Left ventricle myocardium inferior (tissue), 1 donor: ENCODE results near the gene RNF8. TPM values are rescaled to one million over a fixed set of nuclear protein-coding genes. Genes with fewer than 3 reads are reported as not detected.
A peak's percentile ranks its signal among the peaks of the same experiment; 100 is the strongest.

Source experiments
- DNase-seq: peaks from one replicate; pipeline ENCODE4 v3.0.0-alpha.2; 2020
- H3K27ac ChIP-seq: fragments of 200-600 bp; replicated peaks from 2 replicates; pipeline ENCODE4 v1.8.0; 2021
- H3K27me3 ChIP-seq: fragments of 200-600 bp; 2 replicates; pipeline ENCODE4 v1.8.0; 2021; ENCODE audit warnings: low read depth
- H3K36me3 ChIP-seq: fragments of 200-600 bp; 2 replicates; pipeline ENCODE4 v1.8.0; 2021
- H3K4me1 ChIP-seq: fragments of 200-600 bp; 2 replicates; pipeline ENCODE4 v1.8.0; 2021
- H3K4me3 ChIP-seq: fragments of 200-600 bp; 2 replicates; pipeline ENCODE4 v1.8.0; 2021; ENCODE audit warnings: mild to moderate bottlenecking, moderate library complexity
- H3K9me3 ChIP-seq: fragments of 200-600 bp; replicated peaks from 2 replicates; pipeline ENCODE4 v1.8.0; 2021
- CTCF ChIP-seq: fragments of 200-600 bp; IDR thresholded peaks from 2 replicates; pipeline ENCODE4 v1.8.0; 2021; ENCODE audit warnings: antibody characterized with exemption, mild to moderate bottlenecking, borderline replicate concordance
- intact Hi-C: fragments of 100-400 bp; cut with micrococcal nuclease; formaldehyde crosslinking; loops from one replicate; pipeline ENCODE4 v1.11.0; 2022
- total RNA-seq: library from RNA; stranded (reverse); fragmentation: NEBNext Ultra II Directional; extraction: Animal tissue kit (Norgen Biotek cat#: 25700); gene quantifications from one replicate; pipeline ENCODE4 v1.2.1, GENCODE V29; 2021
- donor health status: DM: no; HTN: yes; CAD: no; lungs with severe emphysema.

Gene RNF8
- total RNA-seq, 1 donor from 2014 or later = 16.1 TPM

GRCh38 chr6:37366910-37367309 is 13.1 kb downstream of the RNF8 start:
- Histone ChIP-seq H3K4me1 (peaks cover 59% of the 10 kb centered on the region), H3K27me3 (no peaks in the 10 kb centered on the region), H3K36me3 (peaks cover 19% of the 10 kb centered on the region), H3K9me3 (no peaks in the 10 kb centered on the region), H3K27ac (no peak overlapping the region), H3K4me3 (no peak overlapping the region)
- DNase-seq = no peak
- no peak for TF ChIP-seq CTCF
- intact Hi-C loops = no loop called here

- peaks cover 30% of the 10 kb centered on the region for H3K36me3 ChIP-seq
- no peaks in the 10 kb centered on the region for H3K27me3 ChIP-seq
- no peak for DNase-seq
- intact Hi-C loops = no loop called here
- H3K9me3 ChIP-seq = no peaks in the 10 kb centered on the region
- H3K4me1 ChIP-seq = peaks cover 63% of the 10 kb centered on the region
- no peak for TF ChIP-seq CTCF
- peak overlapping the region; percentile 67 for H3K27ac ChIP-seq
- H3K4me3 ChIP-seq = no peak overlapping the region
Observed at GRCh38 chr6:37368961-37369320, 15.2 kb downstream of the RNF8 start.

GRCh38 chr6:37369321-37370201 is 15.8 kb downstream of the RNF8 start:
- Histone ChIP-seq H3K4me3 (no peak overlapping the region), H3K9me3 (no peaks in the 10 kb centered on the region), H3K36me3 (peaks cover 33% of the 10 kb centered on the region), H3K4me1 (peaks cover 66% of the 10 kb centered on the region), H3K27me3 (no peaks in the 10 kb centered on the region), H3K27ac (peak overlapping the region; percentile 67)
- intact Hi-C loops = no loop called here
- no peak for DNase-seq
- TF ChIP-seq CTCF = no peak

GRCh38 chr6:37371154-37372083 is 17.6 kb downstream of the RNF8 start:
- no peak for DNase-seq
- TF ChIP-seq CTCF = no peak
- H3K27me3 ChIP-seq = no peaks in the 10 kb centered on the region
- H3K9me3 ChIP-seq = no peaks in the 10 kb centered on the region
- intact Hi-C loops = no loop called here
- H3K27ac ChIP-seq = peak overlapping the region; percentile 67
- H3K36me3 ChIP-seq = peaks cover 52% of the 10 kb centered on the region
- H3K4me1 ChIP-seq = peaks cover 53% of the 10 kb centered on the region
- no peak overlapping the region for H3K4me3 ChIP-seq

GRCh38 chr6:37372116-37372515 is 18.3 kb downstream of the RNF8 start:
- no peaks in the 10 kb centered on the region for H3K27me3 ChIP-seq
- peaks cover 46% of the 10 kb centered on the region for H3K4me1 ChIP-seq
- no peak overlapping the region for H3K27ac ChIP-seq
- no peak overlapping the region for H3K4me3 ChIP-seq
- no peak for DNase-seq
- no peaks in the 10 kb centered on the region for H3K9me3 ChIP-seq
- intact Hi-C loops = no loop called here
- peaks cover 58% of the 10 kb centered on the region for H3K36me3 ChIP-seq
- no peak for TF ChIP-seq CTCF
